H9 (cell line): Measurements from ENCODE around the gene CTXN1. TPM values are rescaled to one million over a fixed set of nuclear protein-coding genes. Genes with fewer than 3 reads are reported as not detected.

ENCODE experiments used
- DNase-seq: peaks from one replicate; pipeline ENCODE4 v3.0.0-alpha.2; 2017
- H2AFZ ChIP-seq: one replicate; pipeline ENCODE4 v1.6.1; 2013; ENCODE audit warnings: mild to moderate bottlenecking, low read length, control low read depth, moderate library complexity
- H2AK5ac ChIP-seq: 2 replicates; pipeline ENCODE4 v1.6.1; 2013; ENCODE audit warnings: low read length, control low read depth, mixed read lengths; ENCODE audit not compliant: insufficient read length
- H2BK120ac ChIP-seq: one replicate; pipeline ENCODE4 v1.6.1; 2013; ENCODE audit warnings: low read depth, mild to moderate bottlenecking, low read length, control low read depth, inconsistent platforms; ENCODE audit not compliant: poor library complexity, severe bottlenecking
- H2BK12ac ChIP-seq: 2 replicates; pipeline ENCODE4 v1.6.1; 2013; ENCODE audit warnings: low read length, control low read depth, mixed read lengths, low read depth; ENCODE audit not compliant: insufficient read length
- H2BK15ac ChIP-seq: 2 replicates; pipeline ENCODE4 v1.6.1; 2013; ENCODE audit warnings: low read depth, low read length, control low read depth
- H2BK20ac ChIP-seq: one replicate; pipeline ENCODE4 v1.6.1; 2013; ENCODE audit warnings: low read depth, mild to moderate bottlenecking, low read length, control low read depth, inconsistent platforms; ENCODE audit not compliant: poor library complexity, severe bottlenecking
- H2BK5ac ChIP-seq: 2 replicates; pipeline ENCODE4 v1.6.1; 2013; ENCODE audit warnings: low read length, control low read depth, mixed read lengths; ENCODE audit not compliant: insufficient read length
- H3K14ac ChIP-seq: 2 replicates; pipeline ENCODE4 v1.6.1; 2013; ENCODE audit warnings: low read length, control low read depth; ENCODE audit not compliant: insufficient read depth
- H3K18ac ChIP-seq: 2 replicates; pipeline ENCODE4 v1.6.1; 2013; ENCODE audit warnings: low read depth, mild to moderate bottlenecking, mixed read lengths, low read length, control low read depth; ENCODE audit not compliant: insufficient read length
- H3K23ac ChIP-seq: 2 replicates; pipeline ENCODE4 v1.6.1; 2013; ENCODE audit warnings: low read length, control low read depth, mixed read lengths, low read depth; ENCODE audit not compliant: insufficient read length
- H3K23me2 ChIP-seq: 2 replicates; pipeline ENCODE4 v1.6.1; 2013; ENCODE audit warnings: low read depth, mild to moderate bottlenecking, mixed read lengths, low read length, control low read depth; ENCODE audit not compliant: insufficient read length, poor library complexity, severe bottlenecking
- H3K27ac ChIP-seq: 2 replicates; pipeline ENCODE4 v1.5.1; 2013; ENCODE audit warnings: low read length, control low read depth, mixed read lengths, low read depth; ENCODE audit not compliant: insufficient read length
- H3K27me3 ChIP-seq: 2 replicates; pipeline ENCODE4 v1.6.1; 2013; ENCODE audit warnings: low read length, control low read depth, inconsistent platforms; ENCODE audit not compliant: insufficient read depth
- H3K4ac ChIP-seq: 2 replicates; pipeline ENCODE4 v1.6.1; 2013; ENCODE audit warnings: low read depth, mild to moderate bottlenecking, control low read depth, inconsistent platforms, low read length, moderate library complexity
- H3K4me1 ChIP-seq: 2 replicates; pipeline ENCODE4 v1.6.1; 2013; ENCODE audit warnings: low read length, control low read depth, inconsistent platforms; ENCODE audit not compliant: insufficient read depth
- H3K4me2 ChIP-seq: 2 replicates; pipeline ENCODE4 v1.6.1; 2013; ENCODE audit warnings: low read length, control low read depth, mixed read lengths; ENCODE audit not compliant: insufficient read length, insufficient read depth
- H3K56ac ChIP-seq: 2 replicates; pipeline ENCODE4 v1.6.1; 2013; ENCODE audit warnings: low read depth, mild to moderate bottlenecking, mixed read lengths, low read length, control low read depth; ENCODE audit not compliant: insufficient read length
- H3K79me1 ChIP-seq: 2 replicates; pipeline ENCODE4 v1.6.1; 2013; ENCODE audit warnings: low read depth, mild to moderate bottlenecking, moderate library complexity, low read length, control low read depth, inconsistent platforms; ENCODE audit not compliant: insufficient read depth, poor library complexity, severe bottlenecking
- H3K79me2 ChIP-seq: 2 replicates; pipeline ENCODE4 v1.6.1; 2013; ENCODE audit warnings: low read length, control low read depth, inconsistent platforms; ENCODE audit not compliant: insufficient read depth
- H3K9ac ChIP-seq: 2 replicates; pipeline ENCODE4 v1.6.1; 2013; ENCODE audit warnings: low read length, control low read depth, mixed read lengths; ENCODE audit not compliant: insufficient read length; ENCODE audit errors: extremely low read depth
- H3K9me3 ChIP-seq: one replicate; pipeline ENCODE4 v1.6.1; 2013; ENCODE audit warnings: low read depth, low read length, inconsistent platforms; ENCODE audit not compliant: control insufficient read depth
- H3T11ph ChIP-seq: one replicate; pipeline ENCODE4 v1.6.1; 2013; ENCODE audit warnings: mild to moderate bottlenecking, low read length, control low read depth, inconsistent platforms
- H4K20me1 ChIP-seq: one replicate; pipeline ENCODE4 v1.6.1; 2013; ENCODE audit not compliant: control insufficient read depth, insufficient read length, insufficient read depth
- H4K5ac ChIP-seq: 2 replicates; pipeline ENCODE4 v1.6.1; 2013; ENCODE audit warnings: low read depth, mild to moderate bottlenecking, mixed read lengths, low read length, control low read depth; ENCODE audit not compliant: insufficient read length
- H4K8ac ChIP-seq: replicated peaks from 2 replicates; pipeline ENCODE4 v1.6.1; 2013; ENCODE audit warnings: low read length, control low read depth, mixed read lengths, low read depth; ENCODE audit not compliant: insufficient read length
- H4K91ac ChIP-seq: 2 replicates; pipeline ENCODE4 v1.6.1; 2013; ENCODE audit warnings: low read depth, mild to moderate bottlenecking, moderate library complexity, mixed read lengths, low read length, control low read depth; ENCODE audit not compliant: insufficient read length
- H3K27ac Mint-ChIP-seq, 3 experiments: 2 replicates in 2 of 3; 3 replicates in 1 of 3; pipeline ENCODE4 v1.8.0; 2020 to 2021; ENCODE audit warnings: mixed read lengths in 3 of 3, mild to moderate bottlenecking in 1 of 3, moderate library complexity in 1 of 3
- H3K27me3 Mint-ChIP-seq: 2 replicates; pipeline ENCODE4 v1.8.0; 2021; ENCODE audit warnings: low read depth, mild to moderate bottlenecking, moderate library complexity, mixed read lengths
- H3K36me3 Mint-ChIP-seq, 3 experiments: 2 replicates in 2 of 3; 3 replicates in 1 of 3; pipeline ENCODE4 v1.8.0; 2020 to 2021; ENCODE audit warnings: low read depth in 3 of 3, mixed read lengths in 3 of 3; ENCODE audit not compliant: insufficient read depth in 1 of 3
- H3K4me1 Mint-ChIP-seq, 2 experiments: 2 replicates each; pipeline ENCODE4 v1.8.0; 2020; ENCODE audit warnings: mixed read lengths in 2 of 2
- H3K4me3 Mint-ChIP-seq, 2 experiments: 2 replicates in 1 of 2; 3 replicates in 1 of 2; pipeline ENCODE4 v1.8.0; 2020 to 2021; ENCODE audit warnings: mild to moderate bottlenecking in 2 of 2, mixed read lengths in 2 of 2, moderate library complexity in 1 of 2
- H3K9me3 Mint-ChIP-seq, 2 experiments: 2 replicates in 1 of 2; 3 replicates in 1 of 2; pipeline ENCODE4 v1.8.0; 2020; ENCODE audit warnings: mild to moderate bottlenecking in 2 of 2, mixed read lengths in 2 of 2, moderate library complexity in 1 of 2
- WGBS: extraction: QIAGEN DNeasy Blood & Tissue Kit; methylation state at CpG from one replicate; pipeline ENCODE4 v1.1.7; 2013; ENCODE audit warnings: missing lambda C conversion rate, low lambda C conversion rate, mixed read lengths; ENCODE audit not compliant: insufficient read length; ENCODE audit errors: extremely low coverage; 5-methylcytosine and 5-hydroxymethylcytosine counted together
- total RNA-seq: library from RNA; stranded (reverse); gene quantifications from 2 replicates; pipeline ENCODE4 v1.2.1, GENCODE V29; 2021
- TF ChIP-seq, protein P1 (sequence below): fragments of 200-600 bp; sonication (generic); conservative IDR thresholded peaks from 3 replicates; pipeline ENCODE4 v1.8.0; 2021; ENCODE audit warnings: antibody characterized with exemption, mild to moderate bottlenecking

The CTXN1 gene
- total RNA-seq, 1 experiment from 2014 or later = 22.7 TPM

DNA sequence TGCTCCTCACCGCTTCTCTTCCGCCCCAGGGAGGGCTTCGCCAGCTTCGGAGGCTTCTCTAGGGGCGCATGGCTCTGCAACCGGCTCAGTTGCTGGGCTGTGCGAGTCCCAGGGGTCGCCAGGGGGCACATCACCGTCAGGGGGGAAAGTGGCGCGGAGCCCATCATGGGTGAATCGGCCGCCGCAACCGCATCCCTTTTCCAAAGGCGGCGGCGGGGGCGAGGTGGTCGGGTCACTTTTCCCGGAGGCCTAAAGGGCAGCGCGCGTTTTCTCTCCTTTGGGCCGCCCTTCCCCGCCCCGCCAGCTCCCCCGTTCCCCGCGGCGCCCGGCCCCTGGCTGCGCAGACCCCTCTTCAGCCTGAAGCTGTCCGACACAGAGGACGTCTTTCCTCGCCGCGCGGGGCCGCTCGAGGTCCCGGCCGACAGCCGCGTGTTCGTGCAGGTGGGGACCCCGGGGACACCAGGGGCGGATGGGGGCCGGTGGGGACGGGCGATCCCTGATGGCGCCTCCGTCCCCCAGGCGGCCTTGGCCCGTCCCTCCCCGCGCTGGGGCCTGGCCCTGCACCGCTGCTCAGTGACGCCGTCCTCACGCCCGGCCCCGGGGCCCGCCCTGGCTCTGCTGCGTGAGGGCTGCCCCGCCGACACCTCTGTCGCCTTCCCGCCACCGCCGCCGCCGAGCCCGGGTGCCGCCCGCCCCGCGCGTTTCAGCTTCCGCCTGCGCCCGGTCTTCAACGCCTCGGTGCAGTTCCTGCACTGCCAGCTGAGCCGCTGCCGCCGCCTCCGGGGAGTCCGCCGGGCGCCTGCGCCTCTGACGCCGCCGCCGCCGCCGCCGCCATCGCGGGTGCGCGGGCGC is 9.6 kb downstream of the CTXN1 start:
- Histone ChIP-seq H3K79me2 (no peaks in the 10 kb centered on the region), H3K27ac (no peak overlapping the region), H4K5ac (no peak overlapping the region), H2AK5ac (no peak overlapping the region), H4K91ac (no peak overlapping the region), H2BK120ac (no peak overlapping the region), H3K14ac (no peak overlapping the region; the same call in 1 of the 2 replicates), H3K4me1 (no peaks in the 10 kb centered on the region), H3K27me3 (peaks cover 16% of the 10 kb centered on the region; the same call in 1 of the 2 replicates), H2BK12ac (no peak overlapping the region), H3K9me3 (no peaks in the 10 kb centered on the region), H2AFZ (no peak overlapping the region), H3K79me1 (no peaks in the 10 kb centered on the region), H3K9ac (no peak overlapping the region), H2BK15ac (no peak overlapping the region), H4K8ac (no peak overlapping the region), H3K4me2 (peak overlapping the region; percentile 74), H3K23me2 (peaks cover 17% of the 10 kb centered on the region), H3K23ac (no peak overlapping the region), H3K18ac (no peak overlapping the region), H2BK20ac (no peak overlapping the region), H3K4ac (no peak overlapping the region), H3K56ac (no peak overlapping the region), H3T11ph (no peak overlapping the region), H4K20me1 (no peaks in the 10 kb centered on the region), H2BK5ac (no peak overlapping the region)
- no CpG with 5 or more reads among the region's 104 CpGs for WGBS
- Mint-ChIP-seq H3K27ac (no peak overlapping the region), H3K4me1 (peaks cover 20 to 27% of the 10 kb centered on the region in 2 experiments), H3K36me3 (peaks cover 11 to 16% (median 14%) of the 10 kb centered on the region in 3 experiments; a peak in 6 of 7 replicates), H3K27me3 (peaks cover 57% of the 10 kb centered on the region), H3K9me3 (no peaks in the 10 kb centered on the region; a peak in 1 of 5 replicates), H3K4me3 (peak overlapping the region; percentile 67 to 91)
- TF ChIP-seq, protein P1, sequence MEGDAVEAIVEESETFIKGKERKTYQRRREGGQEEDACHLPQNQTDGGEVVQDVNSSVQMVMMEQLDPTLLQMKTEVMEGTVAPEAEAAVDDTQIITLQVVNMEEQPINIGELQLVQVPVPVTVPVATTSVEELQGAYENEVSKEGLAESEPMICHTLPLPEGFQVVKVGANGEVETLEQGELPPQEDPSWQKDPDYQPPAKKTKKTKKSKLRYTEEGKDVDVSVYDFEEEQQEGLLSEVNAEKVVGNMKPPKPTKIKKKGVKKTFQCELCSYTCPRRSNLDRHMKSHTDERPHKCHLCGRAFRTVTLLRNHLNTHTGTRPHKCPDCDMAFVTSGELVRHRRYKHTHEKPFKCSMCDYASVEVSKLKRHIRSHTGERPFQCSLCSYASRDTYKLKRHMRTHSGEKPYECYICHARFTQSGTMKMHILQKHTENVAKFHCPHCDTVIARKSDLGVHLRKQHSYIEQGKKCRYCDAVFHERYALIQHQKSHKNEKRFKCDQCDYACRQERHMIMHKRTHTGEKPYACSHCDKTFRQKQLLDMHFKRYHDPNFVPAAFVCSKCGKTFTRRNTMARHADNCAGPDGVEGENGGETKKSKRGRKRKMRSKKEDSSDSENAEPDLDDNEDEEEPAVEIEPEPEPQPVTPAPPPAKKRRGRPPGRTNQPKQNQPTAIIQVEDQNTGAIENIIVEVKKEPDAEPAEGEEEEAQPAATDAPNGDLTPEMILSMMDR = peak; percentile 50
- peak; percentile 59 for DNase-seq
